Caco-2 (cell line): ENCODE measurements around the gene RARS1. TPM values are rescaled to one million over a fixed set of nuclear protein-coding genes. Genes with fewer than 3 reads are reported as not detected.

ENCODE experiments used
- Bru-seq: library from RNA; stranded (reverse); fragments of 400-500 nt; gene quantifications from one replicate; lab custom pipeline; 2021; lab: Mats Ljungman, UMichigan
- BruChase-seq, 2 experiments: library from RNA; stranded (reverse); fragments of 400-500 nt; gene quantifications; one replicate each; lab custom pipeline; 2021; lab: Mats Ljungman, UMichigan
- BruUV-seq: library from RNA; stranded (reverse); fragments of 400-500 nt; replicated peaks from 2 replicates; lab custom pipeline; 2021; lab: Mats Ljungman, UMichigan
- CTCF ChIA-PET: fragments of 300-600 bp; sonication (Branson Sonifier 250); formaldehyde crosslinking; loops from one replicate; lab custom pipeline; 2022; ENCODE audit warnings: antibody characterized with exemption; lab: Charles Lee
- POLR2A ChIA-PET: fragments of 300-600 bp; sonication (Branson Sonifier 250); formaldehyde crosslinking; loops from one replicate; lab custom pipeline; 2022; ENCODE audit warnings: antibody characterized with exemption; lab: Charles Lee
- DNase-seq, 2 experiments: peaks; one replicate each; pipeline versions ENCODE4 v3.0.0 to v3.0.0-alpha.2; 2020 to 2022
- H3K27me3 ChIP-seq: replicated peaks from 2 replicates; pipeline ENCODE4 v1.6.0; 2011; ENCODE audit warnings: low read length; ENCODE audit not compliant: control insufficient read depth, insufficient read depth
- H3K36me3 ChIP-seq: 2 replicates; pipeline ENCODE4 v1.5.1; 2011; ENCODE audit warnings: low read length; ENCODE audit not compliant: control insufficient read depth, insufficient read depth
- H3K4me1 ChIP-seq: fragments of 250-450 bp; sonication (Bioruptor Pico); 2 replicates; pipeline ENCODE4 v1.5.1; 2020; ENCODE audit warnings: mild to moderate bottlenecking
- H3K4me3 ChIP-seq: 2 replicates; pipeline ENCODE4 v1.5.1; 2011; ENCODE audit warnings: low read depth, mild to moderate bottlenecking, control low read depth, low read length
- H3K9me3 ChIP-seq: fragments of 250-450 bp; sonication (Bioruptor Pico); 2 replicates; pipeline ENCODE4 v1.5.1; 2020; ENCODE audit warnings: mild to moderate bottlenecking, moderate library complexity
- H3K27ac Mint-ChIP-seq: one replicate; pipeline ENCODE4 v1.8.0; 2022; ENCODE audit warnings: mixed read lengths; ENCODE audit not compliant: unreplicated experiment
- H3K27me3 Mint-ChIP-seq: one replicate; pipeline ENCODE4 v1.8.0; 2022; ENCODE audit warnings: mixed read lengths; ENCODE audit not compliant: insufficient read depth, unreplicated experiment
- H3K36me3 Mint-ChIP-seq: one replicate; pipeline ENCODE4 v1.8.0; 2022; ENCODE audit warnings: mild to moderate bottlenecking, mixed read lengths; ENCODE audit not compliant: insufficient read depth, unreplicated experiment
- H3K4me1 Mint-ChIP-seq: one replicate; pipeline ENCODE4 v1.8.0; 2022; ENCODE audit warnings: low read depth, mixed read lengths; ENCODE audit not compliant: unreplicated experiment
- H3K4me3 Mint-ChIP-seq: one replicate; pipeline ENCODE4 v1.8.0; 2022; ENCODE audit warnings: mild to moderate bottlenecking, moderate library complexity, mixed read lengths; ENCODE audit not compliant: unreplicated experiment
- H3K9me3 Mint-ChIP-seq: one replicate; pipeline ENCODE4 v1.8.0; 2022; ENCODE audit warnings: mixed read lengths; ENCODE audit not compliant: unreplicated experiment
- CTCF ChIP-seq, 2 experiments: fragments of 200-600 bp in 1 of 2; IDR thresholded peaks; 1 replicate in 1 of 2; 2 replicates in 1 of 2; pipeline versions ENCODE4 v1.5.1 to v1.8.0; 2011 to 2022; ENCODE audit warnings: antibody characterized with exemption in 1 of 2, control low read depth in 1 of 2, inconsistent platforms in 1 of 2, low read depth in 1 of 2, low read length in 1 of 2, mild to moderate bottlenecking in 1 of 2, moderate library complexity in 1 of 2; ENCODE audit not compliant: insufficient read depth in 1 of 2, severe bottlenecking in 1 of 2, unreplicated experiment in 1 of 2
- intact Hi-C: fragments of 100-400 bp; cut with micrococcal nuclease; formaldehyde crosslinking; loops from one replicate; pipeline ENCODE4 v1.10.0; 2022; ENCODE audit not compliant: unreplicated experiment
- long read RNA-seq: library from polyadenylated mRNA; stranded (forward); transcript quantifications from one replicate; pipeline ENCODE4 v2.0.0, GENCODE V29; 2022
- total RNA-seq: library from RNA; stranded (reverse); gene quantifications from 2 replicates; pipeline ENCODE4 v1.2.3, GENCODE V29; 2022

The RARS1 gene
- total RNA-seq (124 and 129 TPM in 2 replicates), Bru-seq, nascent RNA (percentile 92 among the genes with signal in this experiment), BruChase-seq, experiment 1, labeled RNA remaining after a 2-hour chase (percentile 94 among the genes with signal in this experiment), BruChase-seq, experiment 2, labeled RNA remaining after a 6-hour chase (percentile 95 among the genes with signal in this experiment)
- long read RNA-seq, transcript RARS-201 (15 exons, 2,146 nt) = major isoform, 271 of 290 reads
- long read RNA-seq, partial matches to known transcripts = 8 of 290 reads
- long read RNA-seq, other reads (novel, unspliced or antisense) = 9 of 290 reads

GRCh38 chr5:168486136-168486879 lies at the start of gene RARS1:
TSS of gene RARS1 (plus strand) at chr5:168486471. CDS start at chr5:168486499, 28 bp downstream.
- Mint-ChIP-seq H3K4me3 (peak within 1 kb of the TSS; percentile 98), H3K27me3 (no peaks in the 10 kb centered on the region), H3K27ac (peak within 1 kb of the TSS; percentile 86), H3K9me3 (no peaks in the 10 kb centered on the region), H3K4me1 (peaks cover 8% of the 10 kb centered on the region), H3K36me3 (peaks cover 45% of the 10 kb centered on the region)
- DNase-seq = peak; percentile 94 to 95
- no peaks in the 10 kb centered on the region for H3K27me3 ChIP-seq
- TSS peak; percentile 65 for BruUV-seq
- ChIA-PET CTCF (no interaction called here), POLR2A (interaction anchor here (0.8 to 1.0 kb wide), 2 partner anchors 93 to 136 kb away, joined by 3 read pairs; partner anchors contain the start of gene PANK3)
- peak; percentile 93 to 96 for TF ChIP-seq CTCF (IDR thresholded peaks at IDR 0.05; ENCODE audit: insufficient read depth in 1 of 2, low read depth in 1 of 2, low read length in 1 of 2, severe bottlenecking in 1 of 2, unreplicated experiment in 1 of 2)
- peak within 1 kb of the TSS; percentile 93 for H3K4me3 ChIP-seq
- intact Hi-C loops = loop anchor here (1.0 to 10.0 kb wide), 3 partner anchors 92 to 1098 kb away; partner anchors contain the start of genes PANK3 and SPDL1
- peaks cover 10% of the 10 kb centered on the region for H3K4me1 ChIP-seq
- H3K9me3 ChIP-seq = no peaks in the 10 kb centered on the region
- 0 out of 2 replicates have a peak, but pooled peaks cover 1% of the 10 kb centered on the region for H3K36me3 ChIP-seq

GRCh38 chr5:168438349-168438748 lies 47.9 kb upstream of the RARS1 start:
- Histone ChIP-seq H3K4me3 (no peak overlapping the region), H3K4me1 (no peaks in the 10 kb centered on the region), H3K36me3 (peaks cover 6% of the 10 kb centered on the region), H3K9me3 (no peaks in the 10 kb centered on the region), H3K27me3 (no peaks in the 10 kb centered on the region)
- Mint-ChIP-seq H3K36me3 (peaks cover 100% of the 10 kb centered on the region), H3K27ac (no peak overlapping the region), H3K4me1 (peaks cover 19% of the 10 kb centered on the region), H3K9me3 (no peaks in the 10 kb centered on the region), H3K27me3 (no peaks in the 10 kb centered on the region), H3K4me3 (no peak overlapping the region)
- TF ChIP-seq CTCF (IDR thresholded peaks at IDR 0.05; ENCODE audit: insufficient read depth in 1 of 2, low read depth in 1 of 2, low read length in 1 of 2, severe bottlenecking in 1 of 2, unreplicated experiment in 1 of 2) = no peak
- BruUV-seq = no TSS peak
- POLR2A ChIA-PET = no interaction called here
- intact Hi-C loops = no loop called here
- DNase-seq = no peak
- CTCF ChIA-PET = no interaction called here

- ChIA-PET CTCF (no interaction called here), POLR2A (no interaction called here)
- Histone ChIP-seq H3K36me3 (peaks cover 5% of the 10 kb centered on the region; the same call in 1 of the 2 replicates), H3K4me3 (no peak overlapping the region), H3K9me3 (no peaks in the 10 kb centered on the region), H3K27me3 (no peaks in the 10 kb centered on the region), H3K4me1 (no peaks in the 10 kb centered on the region)
- H3K9me3 Mint-ChIP-seq = no peaks in the 10 kb centered on the region
- H3K27ac Mint-ChIP-seq = no peak overlapping the region
- H3K4me1 Mint-ChIP-seq = no peaks in the 10 kb centered on the region
- peaks cover 96% of the 10 kb centered on the region for H3K36me3 Mint-ChIP-seq
- no peak for DNase-seq
- no peaks in the 10 kb centered on the region for H3K27me3 Mint-ChIP-seq
- H3K4me3 Mint-ChIP-seq = no peak overlapping the region
- intact Hi-C loops = no loop called here
- no TSS peak for BruUV-seq
- TF ChIP-seq CTCF (IDR thresholded peaks at IDR 0.05; ENCODE audit: insufficient read depth in 1 of 2, low read depth in 1 of 2, low read length in 1 of 2, severe bottlenecking in 1 of 2, unreplicated experiment in 1 of 2) = no peak
Observed at GRCh38 chr5:168443533-168443932, 42.7 kb upstream of the RARS1 start.
